H1 (cell line): ENCODE data around the gene SGK1. TPM values are rescaled to one million over a fixed set of nuclear protein-coding genes. Genes with fewer than 3 reads are reported as not detected.

Source experiments
- CTCF ChIA-PET: fragments of 300-600 bp; sonication (Branson Sonifier 250); formaldehyde crosslinking; loops from one replicate; lab custom pipeline; 2021; ENCODE audit not compliant: partially characterized antibody; lab: Charles Lee
- POLR2A ChIA-PET: fragments of 300-600 bp; sonication (Branson Sonifier 250); formaldehyde crosslinking; loops from one replicate; lab custom pipeline; 2021; ENCODE audit warnings: inconsistent platforms; ENCODE audit not compliant: partially characterized antibody; lab: Charles Lee
- DNase-seq, 2 experiments: peaks; one replicate each; pipeline versions ENCODE4 v3.0.0 to v3.0.0-alpha.2; 2010 to 2022; ENCODE audit warnings: low spot score in 2 of 2, low read depth in 1 of 2, mixed read lengths in 1 of 2
- FAIRE-seq: peaks from 2 replicates; lab custom pipeline; 2011; peaks lifted over from hg19 to GRCh38; lab: Jason Lieb, UNC
- H2AFZ ChIP-seq: 2 replicates; pipeline ENCODE4 v1.8.1; 2012; ENCODE audit warnings: low read length, inconsistent platforms
- H2AK5ac ChIP-seq: 2 replicates; pipeline ENCODE4 v1.6.1; 2013; ENCODE audit warnings: low read depth, low read length
- H2BK120ac ChIP-seq: replicated peaks from 2 replicates; pipeline ENCODE3; 2013; ENCODE audit warnings: low read depth, low read length, inconsistent platforms
- H2BK12ac ChIP-seq: 2 replicates; pipeline ENCODE4 v1.6.1; 2013; ENCODE audit warnings: low read depth, low read length
- H2BK15ac ChIP-seq: 2 replicates; pipeline ENCODE4 v1.6.1; 2013; ENCODE audit warnings: low read length
- H2BK20ac ChIP-seq: 2 replicates; pipeline ENCODE4 v1.6.1; 2013; ENCODE audit warnings: low read length
- H2BK5ac ChIP-seq: 2 replicates; pipeline ENCODE4 v1.6.1; 2013; ENCODE audit warnings: low read depth, low read length
- H3K14ac ChIP-seq: 2 replicates; pipeline ENCODE4 v1.6.1; 2013; ENCODE audit warnings: inconsistent platforms; ENCODE audit not compliant: insufficient read length
- H3K18ac ChIP-seq: 2 replicates; pipeline ENCODE4 v1.6.1; 2013; ENCODE audit warnings: low read length; ENCODE audit errors: extremely low read depth
- H3K23ac ChIP-seq: 2 replicates; pipeline ENCODE4 v1.6.1; 2013; ENCODE audit warnings: inconsistent platforms; ENCODE audit not compliant: insufficient read length
- H3K23me2 ChIP-seq: 2 replicates; pipeline ENCODE4 v1.6.1; 2013; ENCODE audit warnings: low read depth, low read length
- H3K27ac ChIP-seq: 2 replicates; pipeline ENCODE4 v1.6.1; 2011; ENCODE audit warnings: low read depth, low read length, inconsistent platforms
- H3K27me3 ChIP-seq, 4 experiments: replicated peaks in 1 of 4; 1 replicate in 1 of 4; 2 replicates in 3 of 4; pipeline versions ENCODE4 v1.6.1 to v1.8.1; 2011 to 2013; ENCODE audit warnings: low read length in 3 of 4, mild to moderate bottlenecking in 3 of 4, inconsistent platforms in 2 of 4, mixed read lengths in 2 of 4, moderate library complexity in 1 of 4; ENCODE audit not compliant: control insufficient read depth in 3 of 4, insufficient read depth in 3 of 4; ENCODE audit errors: extremely low read depth in 1 of 4
- H3K36me3 ChIP-seq, 4 experiments: 2 replicates each; pipeline versions ENCODE4 v1.6.1 to v1.8.1; 2011 to 2013; ENCODE audit warnings: mild to moderate bottlenecking in 4 of 4, low read length in 3 of 4, moderate library complexity in 2 of 4, control low read depth in 1 of 4, inconsistent platforms in 1 of 4; ENCODE audit not compliant: insufficient read depth in 4 of 4, control insufficient read depth in 2 of 4
- H3K4ac ChIP-seq: replicated peaks from 2 replicates; pipeline ENCODE3; 2013; ENCODE audit warnings: low read length, low read depth, mixed read lengths, inconsistent platforms; ENCODE audit not compliant: insufficient read length
- H3K4me1 ChIP-seq, 4 experiments: replicated peaks in 1 of 4; 1 replicate in 1 of 4; 2 replicates in 3 of 4; pipeline versions ENCODE4 v1.6.1 to v1.8.1; 2011 to 2013; ENCODE audit warnings: low read length in 3 of 4, inconsistent platforms in 2 of 4, mixed read lengths in 1 of 4; ENCODE audit not compliant: insufficient read depth in 4 of 4, control insufficient read depth in 3 of 4
- H3K4me2 ChIP-seq, 2 experiments: 2 replicates each; pipeline versions ENCODE4 v1.6.1 to v1.8.1; 2011 to 2013; ENCODE audit warnings: low read depth in 2 of 2, low read length in 2 of 2, control low read depth in 1 of 2, inconsistent platforms in 1 of 2, mild to moderate bottlenecking in 1 of 2; ENCODE audit not compliant: insufficient read depth in 1 of 2
- H3K4me3 ChIP-seq, 4 experiments: fragments of 200-600, 300-600 bp in 1 of 4; sonication (generic), shearing (Covaris generic), sonication (Bioruptor Twin) in 1 of 4; 2 replicates each; pipeline versions ENCODE4 v1.5.1 to v1.8.1; 2011 to 2016; ENCODE audit warnings: low read length in 4 of 4, low read depth in 3 of 4, control low read depth in 2 of 4, inconsistent platforms in 2 of 4, mild to moderate bottlenecking in 2 of 4, mixed read lengths in 1 of 4, moderate library complexity in 1 of 4; ENCODE audit not compliant: insufficient read depth in 2 of 4; ENCODE audit errors: extremely low read depth in 1 of 4
- H3K56ac ChIP-seq: replicated peaks from 2 replicates; pipeline ENCODE3; 2013; ENCODE audit warnings: low read depth, mild to moderate bottlenecking, mixed read lengths, low read length, inconsistent platforms; ENCODE audit not compliant: insufficient read length
- H3K79me1 ChIP-seq: 2 replicates; pipeline ENCODE4 v1.6.1; 2013; ENCODE audit warnings: low read depth, low read length, control low read depth
- H3K79me2 ChIP-seq, 2 experiments: 2 replicates each; pipeline versions ENCODE4 v1.6.1 to v1.8.1; 2012 to 2013; ENCODE audit warnings: low read length in 2 of 2, mild to moderate bottlenecking in 2 of 2, inconsistent platforms in 1 of 2; ENCODE audit not compliant: insufficient read depth in 2 of 2, control insufficient read depth in 1 of 2
- H3K9ac ChIP-seq, 4 experiments: replicated peaks in 1 of 4; 1 replicate in 1 of 4; 2 replicates in 3 of 4; pipeline versions ENCODE4 v1.6.1 to v1.8.1; 2011 to 2013; ENCODE audit warnings: low read depth in 3 of 4, low read length in 3 of 4, control low read depth in 2 of 4, mild to moderate bottlenecking in 2 of 4, moderate library complexity in 2 of 4, inconsistent platforms in 1 of 4; ENCODE audit errors: extremely low read depth in 1 of 4
- H3K9me3 ChIP-seq, 2 experiments: 2 replicates each; pipeline versions ENCODE4 v1.6.1 to v1.8.1; 2012 to 2013; ENCODE audit warnings: mild to moderate bottlenecking in 2 of 2, moderate library complexity in 2 of 2, control low read depth in 1 of 2, inconsistent platforms in 1 of 2, low read depth in 1 of 2, low read length in 1 of 2, mixed read lengths in 1 of 2; ENCODE audit not compliant: insufficient read depth in 2 of 2
- H4K20me1 ChIP-seq, 2 experiments: replicated peaks in 1 of 2; 2 replicates each; pipeline versions ENCODE3 to v1.8.1; 2011 to 2013; ENCODE audit warnings: inconsistent platforms in 2 of 2, low read length in 2 of 2, mild to moderate bottlenecking in 1 of 2; ENCODE audit not compliant: insufficient read depth in 2 of 2, control insufficient read depth in 1 of 2
- H4K5ac ChIP-seq: 2 replicates; pipeline ENCODE4 v1.6.1; 2013; ENCODE audit warnings: low read length, low read depth, mixed read lengths, inconsistent platforms; ENCODE audit not compliant: insufficient read length
- H4K8ac ChIP-seq: 2 replicates; pipeline ENCODE4 v1.8.0; 2013; ENCODE audit warnings: mild to moderate bottlenecking, moderate library complexity, low read length, inconsistent platforms; ENCODE audit not compliant: insufficient read depth; ENCODE audit errors: extremely low read depth
- H4K91ac ChIP-seq: replicated peaks from 2 replicates; pipeline ENCODE3; 2013; ENCODE audit warnings: low read length, mixed read lengths, inconsistent platforms; ENCODE audit not compliant: insufficient read length
- ATF2 ChIP-seq: IDR thresholded peaks from 2 replicates; pipeline ENCODE4 v1.6.1; 2012; ENCODE audit warnings: low read length, inconsistent platforms
- BCL11A ChIP-seq, 2 experiments: IDR thresholded peaks; one replicate each; pipeline ENCODE4 v1.6.1; 2011; ENCODE audit warnings: low read depth in 2 of 2, low read length in 2 of 2, mild to moderate bottlenecking in 2 of 2
- CHD2 ChIP-seq: IDR thresholded peaks from 2 replicates; pipeline ENCODE4 v1.6.1; 2012; ENCODE audit warnings: low read length, improper control_type of control experiment
- CREB1 ChIP-seq: IDR thresholded peaks from 2 replicates; pipeline ENCODE4 v1.6.1; 2012; ENCODE audit warnings: inconsistent platforms
- CTBP2 ChIP-seq: IDR thresholded peaks from 2 replicates; pipeline ENCODE4 v1.7.0; 2011; ENCODE audit warnings: borderline replicate concordance, mild to moderate bottlenecking, moderate library complexity, mixed read lengths, low read length; ENCODE audit not compliant: insufficient read depth, insufficient read length
- E2F6 ChIP-seq: IDR thresholded peaks from 2 replicates; pipeline ENCODE4 v1.6.1; 2012; ENCODE audit warnings: inconsistent platforms
- POLR2A ChIP-seq, 2 experiments: IDR thresholded peaks; 1 replicate in 1 of 2; 2 replicates in 1 of 2; pipeline ENCODE4 v1.6.1; 2011; ENCODE audit warnings: low read depth in 2 of 2, low read length in 2 of 2, mild to moderate bottlenecking in 2 of 2; ENCODE audit errors: control extremely low read depth in 1 of 2
- POLR2AphosphoS5 ChIP-seq: IDR thresholded peaks from 2 replicates; pipeline ENCODE4 v1.6.1; 2011; ENCODE audit warnings: low read depth, low read length
- TCF12 ChIP-seq: IDR thresholded peaks from 2 replicates; pipeline ENCODE4 v1.6.1; 2011; ENCODE audit warnings: low read depth, mild to moderate bottlenecking, low read length
- WGBS, 2 experiments: shearing (Covaris generic) in 1 of 2; methylation state at CpG; one replicate each; pipeline versions ENCODE4 v1.1.6 to v1.1.7; 2013 to 2015; ENCODE audit warnings: low lambda C conversion rate in 2 of 2, mixed read lengths in 2 of 2, inconsistent platforms in 1 of 2, low coverage in 1 of 2, missing lambda C conversion rate in 1 of 2; ENCODE audit not compliant: insufficient replicate concordance in 2 of 2, insufficient coverage in 1 of 2, insufficient read length in 1 of 2; ENCODE audit errors: extremely low coverage in 1 of 2, missing lambda C conversion rate in 1 of 2; 5-methylcytosine and 5-hydroxymethylcytosine counted together
- polyA plus RNA-seq, 7 experiments: library from polyadenylated mRNA; depleted of rRNA in 3 of 7; stranded (reverse) in 5 of 7; unstranded in 2 of 7; fragments of >200 nt in 5 of 7; fragments of 200-250 nt in 2 of 7; gene quantifications; 1 replicate in 5 of 7; 2 replicates in 1 of 7; 4 replicates in 1 of 7; pipeline versions ENCODE4 v1.2.1 to v1.2.3, GENCODE V29; 2011 to 2013; ENCODE audit warnings: missing spikeins in 2 of 7, mixed read lengths in 2 of 7
- total RNA-seq: library from RNA; stranded (reverse); fragmentation: NEBNext Ultra II Directional; extraction: Animal tissue kit (Norgen Biotek cat#: 25700); gene quantifications from 2 replicates; pipeline ENCODE4 v1.2.1, GENCODE V29; 2021
- TF ChIP-seq, protein P1 (sequence below): IDR thresholded peaks from 2 replicates; pipeline ENCODE4 v1.6.1; 2011; ENCODE audit warnings: low read length, improper control_type of control experiment

The SGK1 gene
- total and polyA plus RNA-seq, 2 of the 8 experiments (the other 6 are each of a cell fraction or from before 2014, with no cell fraction given), result 14.5 to 18.4 TPM

DNA sequence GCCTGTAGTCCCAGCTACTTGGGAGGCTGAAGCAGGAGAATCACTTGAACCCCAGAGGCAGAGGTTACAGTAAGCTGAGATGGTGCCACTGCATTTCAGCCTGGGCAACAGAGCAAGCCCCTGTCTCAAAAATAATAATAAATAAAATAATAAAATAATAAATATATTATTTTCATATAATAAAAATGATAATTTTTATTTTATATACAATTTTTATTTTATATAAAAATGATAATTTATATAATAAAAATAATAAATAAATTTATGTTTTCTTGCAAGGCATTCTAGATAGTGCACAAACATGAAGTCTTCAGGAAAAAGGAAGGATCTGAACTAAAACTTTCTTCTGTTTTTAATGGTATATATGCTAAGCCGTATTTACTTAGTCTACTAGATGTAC is 12.6 kb upstream of the SGK1 start:
- Histone ChIP-seq H2BK12ac (no peak overlapping the region), H3K18ac (no peak overlapping the region), H3K4ac (no peak overlapping the region), H3K9ac (no peak overlapping the region), H2AFZ (no peak overlapping the region), H4K8ac (no peak overlapping the region), H3K4me2 (no peak overlapping the region), H3K79me1 (no peaks in the 10 kb centered on the region), H3K4me3 (no peak overlapping the region), H2BK5ac (no peak overlapping the region), H4K20me1 (no peaks in the 10 kb centered on the region), H3K9me3 (no peaks in the 10 kb centered on the region), H2BK20ac (no peak overlapping the region), H3K27me3 (no peaks in the 10 kb centered on the region), H2BK15ac (no peak overlapping the region), H3K23ac (no peak overlapping the region), H2BK120ac (no peak overlapping the region), H3K27ac (no peak overlapping the region), H2AK5ac (no peak overlapping the region), H4K91ac (no peak overlapping the region), H3K56ac (no peak overlapping the region), H3K36me3 (no peaks in the 10 kb centered on the region), H3K79me2 (no peaks in the 10 kb centered on the region), H3K23me2 (no peaks in the 10 kb centered on the region), H4K5ac (no peak overlapping the region), H3K14ac (no peak overlapping the region), H3K4me1 (no peaks in the 10 kb centered on the region)
- no peak for DNase-seq
- TF ChIP-seq BCL11A (IDR thresholded peaks at IDR 0.05; ENCODE audit: low read depth in 2 of 2, low read length in 2 of 2) (no peak), POLR2AphosphoS5 (no peak), E2F6 (no peak), CHD2 (no peak), TCF12 (no peak), POLR2A (IDR thresholded peaks at IDR 0.05; ENCODE audit: control extremely low read depth in 1 of 2, low read depth in 2 of 2, low read length in 2 of 2) (no peak), ATF2 (no peak), CTBP2 (no peak), CREB1 (no peak)
- TF ChIP-seq, protein P1, sequence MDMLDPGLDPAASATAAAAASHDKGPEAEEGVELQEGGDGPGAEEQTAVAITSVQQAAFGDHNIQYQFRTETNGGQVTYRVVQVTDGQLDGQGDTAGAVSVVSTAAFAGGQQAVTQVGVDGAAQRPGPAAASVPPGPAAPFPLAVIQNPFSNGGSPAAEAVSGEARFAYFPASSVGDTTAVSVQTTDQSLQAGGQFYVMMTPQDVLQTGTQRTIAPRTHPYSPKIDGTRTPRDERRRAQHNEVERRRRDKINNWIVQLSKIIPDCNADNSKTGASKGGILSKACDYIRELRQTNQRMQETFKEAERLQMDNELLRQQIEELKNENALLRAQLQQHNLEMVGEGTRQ, result no peak
- FAIRE-seq, result no peak
- ChIA-PET POLR2A (no interaction called here), CTCF (no interaction called here)
- 96% methylated on average over 1 of the region's 1 CpG; no CpG with 5 or more reads in 1 of the 2 experiments for whole genome bisulfite sequencing, 2 experiments
